Measurements from ENCODE around the gene ZNF574.
"Not testable (repeated sequence)": the region's sequence is repeated elsewhere in the genome, so short reads cannot be mapped to it uniquely, and the experiment has no call there.

ZNF574 gene

GRCh38 chr19:42095142-42095813, 19.3 kb downstream of the ZNF574 start:
- Mint-ChIP-seq H3K27ac (peak overlapping the region; percentile 29), H3K9me3 (no peaks in the 10 kb centered on the region), H3K36me3 (ENCODE audit: low read depth) (peaks cover 14% of the 10 kb centered on the region), H3K4me3 (no peak overlapping the region), H3K27me3 (ENCODE audit: low read depth) (no peaks in the 10 kb centered on the region), H3K4me1 (ENCODE audit: low read depth) (peaks cover 9% of the 10 kb centered on the region)
- no peak for DNase-seq (ENCODE audit: low spot score)

GRCh38 chr19:42095814-42096230, 19.9 kb downstream of the ZNF574 start:
- no peak overlapping the region for H3K27ac Mint-ChIP-seq
- no peaks in the 10 kb centered on the region for H3K27me3 Mint-ChIP-seq (ENCODE audit: low read depth)
- H3K4me1 Mint-ChIP-seq (ENCODE audit: low read depth), result peaks cover 4% of the 10 kb centered on the region
- no peak for DNase-seq (ENCODE audit: low spot score)
- H3K9me3 Mint-ChIP-seq, result no peaks in the 10 kb centered on the region
- peaks cover 12% of the 10 kb centered on the region for H3K36me3 Mint-ChIP-seq (ENCODE audit: low read depth)
- H3K4me3 Mint-ChIP-seq, result no peak overlapping the region

GRCh38 chr19:42096255-42096837, 20.4 kb downstream of the ZNF574 start:
- Mint-ChIP-seq H3K4me1 (ENCODE audit: low read depth) (no peaks in the 10 kb centered on the region), H3K36me3 (ENCODE audit: low read depth) (peaks cover 12% of the 10 kb centered on the region), H3K9me3 (no peaks in the 10 kb centered on the region), H3K27ac (no peak overlapping the region), H3K4me3 (no peak overlapping the region), H3K27me3 (ENCODE audit: low read depth) (no peaks in the 10 kb centered on the region)
- DNase-seq (ENCODE audit: low spot score), result no peak

DNA sequence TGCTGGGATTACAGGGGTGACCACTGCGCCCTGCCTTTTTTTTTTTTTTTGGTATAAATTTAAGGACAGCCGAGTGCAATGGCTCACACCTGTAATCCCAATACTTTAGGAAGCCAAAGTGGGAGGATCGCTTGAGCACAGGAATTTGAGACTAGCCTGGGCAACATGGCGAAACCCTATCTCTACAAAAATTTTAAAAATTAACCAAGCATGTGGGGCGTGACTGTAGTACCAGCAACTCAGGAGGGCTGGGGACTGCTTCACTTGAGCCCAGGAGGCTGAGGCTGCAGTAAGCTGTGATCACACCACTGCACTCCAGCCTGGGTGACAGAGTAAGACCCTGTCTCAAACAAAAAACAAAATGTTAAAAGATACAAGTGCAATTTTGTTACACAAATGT, 21.5 kb downstream of the ZNF574 start:
- DNase-seq (ENCODE audit: low spot score), result no peak
- H3K36me3 Mint-ChIP-seq (ENCODE audit: low read depth), result peaks cover 12% of the 10 kb centered on the region
- H3K27me3 Mint-ChIP-seq (ENCODE audit: low read depth), result no peaks in the 10 kb centered on the region
- no peaks in the 10 kb centered on the region for H3K4me1 Mint-ChIP-seq (ENCODE audit: low read depth)
- no peak overlapping the region for H3K27ac Mint-ChIP-seq
- no peaks in the 10 kb centered on the region for H3K9me3 Mint-ChIP-seq
- no peak overlapping the region for H3K4me3 Mint-ChIP-seq

DNA sequence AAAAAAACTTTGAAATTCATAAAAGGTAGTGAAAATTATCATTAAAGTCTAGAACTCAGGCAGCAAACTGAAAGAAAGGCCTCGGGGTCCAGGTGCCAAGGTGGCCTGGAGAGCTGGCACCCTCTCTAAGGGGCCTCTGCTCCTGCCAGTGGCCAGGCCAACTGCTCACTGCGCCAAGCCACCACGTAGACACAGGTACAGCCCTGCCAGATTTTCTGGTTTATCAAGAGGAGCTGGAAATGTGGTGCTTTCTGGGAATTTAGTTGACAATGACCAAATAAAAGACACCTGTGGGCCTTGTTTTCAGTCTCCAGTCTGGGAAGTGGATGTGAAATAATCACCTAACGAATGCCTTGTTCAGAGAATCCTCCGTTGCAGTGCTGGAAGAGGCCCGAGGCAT, 22.8 kb downstream of the ZNF574 start:
- no peak for DNase-seq (ENCODE audit: low spot score)
- H3K4me3 Mint-ChIP-seq, result no peak overlapping the region
- no peaks in the 10 kb centered on the region for H3K27me3 Mint-ChIP-seq (ENCODE audit: low read depth)
- H3K36me3 Mint-ChIP-seq (ENCODE audit: low read depth), result peaks cover 12% of the 10 kb centered on the region
- H3K27ac Mint-ChIP-seq, result no peak overlapping the region
- no peaks in the 10 kb centered on the region for H3K9me3 Mint-ChIP-seq
- no peaks in the 10 kb centered on the region for H3K4me1 Mint-ChIP-seq (ENCODE audit: low read depth)

- Mint-ChIP-seq H3K4me3 (no peak overlapping the region), H3K4me1 (ENCODE audit: low read depth) (no peaks in the 10 kb centered on the region), H3K27ac (no peak overlapping the region), H3K36me3 (ENCODE audit: low read depth) (peaks cover 10% of the 10 kb centered on the region), H3K9me3 (no peaks in the 10 kb centered on the region), H3K27me3 (ENCODE audit: low read depth) (no peaks in the 10 kb centered on the region)
- no peak for DNase-seq (ENCODE audit: low spot score)
These were observed 23.5 kb downstream of the ZNF574 start for GRCh38 chr19:42099336-42099925.

DNA sequence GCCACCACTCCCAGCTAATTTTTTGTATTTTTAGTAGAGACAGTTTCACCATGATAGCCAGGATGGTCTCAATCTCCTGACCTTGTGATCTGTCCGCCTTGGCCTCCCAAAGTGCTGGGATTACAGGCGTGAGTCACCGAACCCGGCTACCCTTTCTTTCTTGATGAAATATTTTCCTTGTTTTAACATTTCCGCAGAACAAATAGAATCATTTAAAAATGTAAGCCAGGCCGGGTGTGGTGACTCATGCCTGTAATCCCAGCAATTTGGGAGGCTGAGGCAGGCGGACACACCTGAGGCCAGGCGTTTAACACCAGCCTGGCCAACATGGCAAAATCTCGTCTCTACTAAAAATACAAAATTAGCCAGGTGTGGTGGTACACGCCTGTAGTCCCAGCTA, 24.3 kb downstream of the ZNF574 start:
- H3K36me3 Mint-ChIP-seq (ENCODE audit: low read depth), result peaks cover 13% of the 10 kb centered on the region
- not testable (repeated sequence) for H3K27me3 Mint-ChIP-seq (ENCODE audit: low read depth); H3K4me1 Mint-ChIP-seq (ENCODE audit: low read depth); H3K27ac Mint-ChIP-seq; H3K4me3 Mint-ChIP-seq; H3K9me3 Mint-ChIP-seq; DNase-seq (ENCODE audit: low spot score)

GRCh38 chr19:42102877-42103276, 26.9 kb downstream of the ZNF574 start:
- H3K4me1 Mint-ChIP-seq (ENCODE audit: low read depth), result peaks cover 12% of the 10 kb centered on the region
- no peak overlapping the region for H3K4me3 Mint-ChIP-seq
- no peaks in the 10 kb centered on the region for H3K27me3 Mint-ChIP-seq (ENCODE audit: low read depth)
- peaks cover 9% of the 10 kb centered on the region for H3K36me3 Mint-ChIP-seq (ENCODE audit: low read depth)
- H3K9me3 Mint-ChIP-seq, result no peaks in the 10 kb centered on the region
- no peak overlapping the region for H3K27ac Mint-ChIP-seq
- no peak for DNase-seq (ENCODE audit: low spot score)

DNA sequence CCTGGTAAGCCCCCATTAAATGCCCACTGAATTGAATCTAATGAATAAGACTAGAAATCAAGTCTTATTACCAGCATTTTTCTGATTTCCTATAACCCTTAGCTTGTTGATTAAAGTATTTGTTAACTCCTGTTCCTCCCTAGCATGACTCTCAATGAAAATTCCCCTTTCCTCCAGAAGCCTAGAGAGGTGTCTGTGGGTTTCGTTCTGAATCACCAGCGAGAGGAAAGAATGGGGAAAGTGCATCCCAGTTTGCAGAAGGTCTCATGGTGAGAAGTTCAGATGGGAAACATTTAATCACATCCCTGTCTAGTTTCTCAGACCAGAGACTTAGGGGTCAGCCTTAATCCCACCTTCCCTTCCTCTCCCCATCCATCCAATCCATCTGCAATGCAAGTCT, 29.4 kb downstream of the ZNF574 start:
- H3K27ac Mint-ChIP-seq, result no peak overlapping the region
- H3K4me1 Mint-ChIP-seq (ENCODE audit: low read depth), result peaks cover 16% of the 10 kb centered on the region
- no peaks in the 10 kb centered on the region for H3K27me3 Mint-ChIP-seq (ENCODE audit: low read depth)
- DNase-seq (ENCODE audit: low spot score), result no peak
- H3K4me3 Mint-ChIP-seq, result no peak overlapping the region
- peaks cover 2% of the 10 kb centered on the region for H3K36me3 Mint-ChIP-seq (ENCODE audit: low read depth)
- no peaks in the 10 kb centered on the region for H3K9me3 Mint-ChIP-seq

GRCh38 chr19:42108527-42109389, 32.8 kb downstream of the ZNF574 start:
- Mint-ChIP-seq H3K36me3 (ENCODE audit: low read depth) (peaks cover 15% of the 10 kb centered on the region), H3K4me3 (no peak overlapping the region), H3K27me3 (ENCODE audit: low read depth) (no peaks in the 10 kb centered on the region), H3K9me3 (no peaks in the 10 kb centered on the region), H3K4me1 (ENCODE audit: low read depth) (peaks cover 24% of the 10 kb centered on the region), H3K27ac (no peak overlapping the region)
- DNase-seq (ENCODE audit: low spot score), result peak; percentile 80

DNA sequence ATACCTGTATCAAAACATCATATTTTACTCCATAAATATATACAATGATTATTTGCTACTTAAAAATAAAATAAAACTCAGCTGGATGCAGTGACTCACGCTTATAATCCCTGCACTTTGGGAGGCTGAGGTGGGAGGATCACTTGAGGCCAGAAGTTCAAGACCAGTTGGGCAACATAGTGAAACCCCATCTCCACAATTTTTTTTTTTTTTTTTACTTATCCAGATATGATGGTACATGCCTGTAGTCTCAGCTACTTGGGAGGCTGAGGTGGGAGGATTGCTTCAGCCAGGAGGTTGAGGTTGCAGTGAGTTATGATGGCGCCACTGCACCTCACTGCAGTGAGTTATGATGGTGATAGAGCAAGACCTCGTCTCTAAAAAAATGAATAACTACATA, 33.9 kb downstream of the ZNF574 start:
- peaks cover 17% of the 10 kb centered on the region for H3K36me3 Mint-ChIP-seq (ENCODE audit: low read depth)
- no peaks in the 10 kb centered on the region for H3K9me3 Mint-ChIP-seq
- DNase-seq (ENCODE audit: low spot score), result no peak
- H3K27ac Mint-ChIP-seq, result no peak overlapping the region
- H3K4me1 Mint-ChIP-seq (ENCODE audit: low read depth), result peaks cover 25% of the 10 kb centered on the region
- no peaks in the 10 kb centered on the region for H3K27me3 Mint-ChIP-seq (ENCODE audit: low read depth)
- H3K4me3 Mint-ChIP-seq, result no peak overlapping the region

DNA sequence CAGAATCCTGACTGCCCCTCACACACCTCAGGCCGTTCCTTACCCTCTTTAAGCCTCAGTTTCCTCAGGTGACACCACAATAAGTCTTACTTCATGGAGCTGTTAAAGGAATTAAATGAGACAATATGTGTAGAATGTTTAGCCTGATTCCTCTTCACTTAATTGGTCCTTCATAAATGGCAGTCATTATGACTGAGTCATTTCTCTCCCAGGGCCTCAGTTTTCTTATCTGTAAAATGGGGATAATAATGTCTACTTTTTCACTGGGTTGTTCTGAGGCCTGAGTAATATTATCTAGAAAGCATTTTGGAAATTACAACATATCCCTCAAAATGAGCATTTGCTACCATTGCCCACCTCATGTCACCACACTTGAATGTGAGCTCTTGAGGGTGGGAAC, 34.7 kb downstream of the ZNF574 start:
- DNase-seq (ENCODE audit: low spot score), result no peak
- peaks cover 21% of the 10 kb centered on the region for H3K36me3 Mint-ChIP-seq (ENCODE audit: low read depth)
- H3K4me1 Mint-ChIP-seq (ENCODE audit: low read depth), result peaks cover 19% of the 10 kb centered on the region
- no peak overlapping the region for H3K4me3 Mint-ChIP-seq
- H3K27me3 Mint-ChIP-seq (ENCODE audit: low read depth), result no peaks in the 10 kb centered on the region
- no peak overlapping the region for H3K27ac Mint-ChIP-seq
- H3K9me3 Mint-ChIP-seq, result no peaks in the 10 kb centered on the region

- H3K9me3 Mint-ChIP-seq, result no peaks in the 10 kb centered on the region
- DNase-seq (ENCODE audit: low spot score), result no peak
These were observed 35.4 kb downstream of the ZNF574 start for GRCh38 chr19:42111384-42111783.

GRCh38 chr19:42111811-42112210, 35.8 kb downstream of the ZNF574 start:
- H3K27me3 Mint-ChIP-seq (ENCODE audit: low read depth), result no peaks in the 10 kb centered on the region
- DNase-seq (ENCODE audit: low spot score), result no peak
- H3K27ac Mint-ChIP-seq, result peak overlapping the region; percentile 71
- H3K9me3 Mint-ChIP-seq, result no peaks in the 10 kb centered on the region
- H3K36me3 Mint-ChIP-seq (ENCODE audit: low read depth), result peaks cover 29% of the 10 kb centered on the region
- peaks cover 17% of the 10 kb centered on the region for H3K4me1 Mint-ChIP-seq (ENCODE audit: low read depth)
- H3K4me3 Mint-ChIP-seq, result no peak overlapping the region

More at GRCh38 chr19:42111384-42111783, 35.4 kb downstream of the ZNF574 start:
- Mint-ChIP-seq H3K4me1 (ENCODE audit: low read depth) (peaks cover 17% of the 10 kb centered on the region), H3K27ac (peak overlapping the region; percentile 71), H3K27me3 (ENCODE audit: low read depth) (no peaks in the 10 kb centered on the region), H3K36me3 (ENCODE audit: low read depth) (peaks cover 28% of the 10 kb centered on the region), H3K4me3 (no peak overlapping the region)
